Fibroblast of lung (primary cell): ENCODE data around the gene SLC38A2. TPM values are rescaled to one million over a fixed set of nuclear protein-coding genes. Genes with fewer than 3 reads are reported as not detected.

Source experiments
- DNase-seq, 2 donors: peaks; one replicate each; pipeline versions ENCODE4 v3.0.0 to v3.0.0-alpha.2; 2010; ENCODE audit warnings: low read depth in 2 of 2
- H2AFZ ChIP-seq: 2 replicates; pipeline ENCODE4 v1.5.1; 2012; ENCODE audit warnings: low read length, control low read depth, inconsistent platforms
- H3K27ac ChIP-seq: 2 replicates; pipeline ENCODE4 v1.5.1; 2011; ENCODE audit warnings: low read length, control low read depth; ENCODE audit not compliant: insufficient read depth
- H3K27me3 ChIP-seq: 2 replicates; pipeline ENCODE4 v1.5.1; 2011; ENCODE audit warnings: mild to moderate bottlenecking, low read length; ENCODE audit not compliant: control insufficient read depth, insufficient read depth
- H3K36me3 ChIP-seq: 2 replicates; pipeline ENCODE4 v1.5.1; 2011; ENCODE audit warnings: low read length; ENCODE audit not compliant: control insufficient read depth, insufficient read depth
- H3K4me1 ChIP-seq: 2 replicates; pipeline ENCODE4 v1.5.1; 2011; ENCODE audit warnings: low read length; ENCODE audit not compliant: control insufficient read depth, insufficient read depth; ENCODE audit errors: extremely low read depth
- H3K4me2 ChIP-seq: 2 replicates; pipeline ENCODE4 v1.5.1; 2011; ENCODE audit warnings: low read length, control low read depth; ENCODE audit not compliant: insufficient read depth; ENCODE audit errors: extremely low read depth
- H3K4me3 ChIP-seq, 4 experiments: fragments of 200-600 bp in 1 of 4; sonication (generic) in 1 of 4; replicated peaks in 1 of 4; 2 replicates each; pipeline ENCODE4 v1.5.1; 2011 to 2016; ENCODE audit warnings: low read length in 4 of 4, low read depth in 3 of 4, mild to moderate bottlenecking in 3 of 4, control low read depth in 2 of 4, inconsistent platforms in 1 of 4, mixed read lengths in 1 of 4; ENCODE audit not compliant: insufficient read depth in 1 of 4; ENCODE audit errors: control extremely low read depth in 1 of 4
- H3K79me2 ChIP-seq: 2 replicates; pipeline ENCODE4 v1.5.1; 2012; ENCODE audit warnings: mild to moderate bottlenecking, low read length, inconsistent platforms; ENCODE audit not compliant: control insufficient read depth, insufficient read depth
- H3K9ac ChIP-seq: 2 replicates; pipeline ENCODE4 v1.5.1; 2011; ENCODE audit warnings: mild to moderate bottlenecking, low read length, control low read depth; ENCODE audit not compliant: insufficient read depth
- H3K9me3 ChIP-seq: 2 replicates; pipeline ENCODE4 v1.5.1; 2012; ENCODE audit warnings: low read depth, low read length; ENCODE audit not compliant: control insufficient read depth, insufficient read depth
- H4K20me1 ChIP-seq: 2 replicates; pipeline ENCODE4 v1.5.1; 2011; ENCODE audit warnings: low read length; ENCODE audit not compliant: control insufficient read depth, insufficient read depth; ENCODE audit errors: extremely low read depth
- EZH2 ChIP-seq: IDR thresholded peaks from 2 replicates; pipeline ENCODE4 v1.5.1; 2012; ENCODE audit warnings: low read length, control low read depth, mild to moderate bottlenecking; ENCODE audit errors: missing control alignments
- polyA plus RNA-seq, 2 donors: library from polyadenylated mRNA; depleted of rRNA in 1 of 2; stranded (reverse) in 1 of 2; unstranded in 1 of 2; fragments of >200 nt; gene quantifications; 2 replicates each; pipeline ENCODE4 v1.2.1, GENCODE V29; 2011 to 2012; ENCODE audit warnings: missing spikeins in 1 of 2
- total RNA-seq: library from RNA; depleted of rRNA; stranded (reverse); fragments of >200 nt; gene quantifications from 2 replicates; pipeline ENCODE4 v1.2.1, GENCODE V29; 2014
- TF ChIP-seq, protein P1 (sequence below), 2 donors: IDR thresholded peaks in 1 of 2; conservative IDR thresholded peaks in 1 of 2; 1 replicate in 1 of 2; 2 replicates in 1 of 2; pipeline ENCODE4 v1.5.1; 2011 to 2012; ENCODE audit warnings: low read length in 2 of 2, control low read depth in 1 of 2, inconsistent platforms in 1 of 2, low read depth in 1 of 2, mild to moderate bottlenecking in 1 of 2

SLC38A2 gene
- total and polyA plus RNA-seq, 2 donors (not counting 1 experiment from before 2014, with no cell fraction given): 940 to 1,357 TPM

DNA sequence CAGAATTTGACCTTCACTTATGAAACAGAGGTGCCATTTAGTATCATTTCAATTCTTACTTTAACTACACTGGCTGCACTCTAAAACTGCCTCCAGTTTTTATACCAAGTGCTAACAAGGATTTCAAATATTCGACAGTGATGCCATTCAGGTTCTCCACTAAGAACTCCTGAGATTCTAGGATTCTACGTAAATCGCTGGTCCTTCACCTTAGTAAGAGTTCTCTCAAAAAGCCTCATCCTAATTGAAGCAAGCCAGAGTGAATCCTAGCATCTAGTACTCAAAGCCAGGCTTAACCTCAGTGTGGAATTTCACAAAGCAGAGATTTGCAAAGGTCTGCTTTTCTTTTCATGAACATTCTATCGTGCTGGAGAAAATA lies 3.5 kb downstream of the SLC38A2 start:
- no peaks in the 10 kb centered on the region for H3K9me3 ChIP-seq
- no peak for DNase-seq
- peak overlapping the region; percentile 92 for H3K9ac ChIP-seq
- H3K4me2 ChIP-seq: peak overlapping the region; percentile 99
- H3K4me3 ChIP-seq: peak overlapping the region; percentile 64 to 89 (median 82)
- H3K27me3 ChIP-seq: no peaks in the 10 kb centered on the region
- H3K4me1 ChIP-seq: peaks cover 11% of the 10 kb centered on the region
- H3K27ac ChIP-seq: peak overlapping the region; percentile 98
- H4K20me1 ChIP-seq: peaks cover 23% of the 10 kb centered on the region
- peaks cover 23% of the 10 kb centered on the region for H3K36me3 ChIP-seq
- no peak overlapping the region for H2AFZ ChIP-seq
- TF ChIP-seq, protein P1, sequence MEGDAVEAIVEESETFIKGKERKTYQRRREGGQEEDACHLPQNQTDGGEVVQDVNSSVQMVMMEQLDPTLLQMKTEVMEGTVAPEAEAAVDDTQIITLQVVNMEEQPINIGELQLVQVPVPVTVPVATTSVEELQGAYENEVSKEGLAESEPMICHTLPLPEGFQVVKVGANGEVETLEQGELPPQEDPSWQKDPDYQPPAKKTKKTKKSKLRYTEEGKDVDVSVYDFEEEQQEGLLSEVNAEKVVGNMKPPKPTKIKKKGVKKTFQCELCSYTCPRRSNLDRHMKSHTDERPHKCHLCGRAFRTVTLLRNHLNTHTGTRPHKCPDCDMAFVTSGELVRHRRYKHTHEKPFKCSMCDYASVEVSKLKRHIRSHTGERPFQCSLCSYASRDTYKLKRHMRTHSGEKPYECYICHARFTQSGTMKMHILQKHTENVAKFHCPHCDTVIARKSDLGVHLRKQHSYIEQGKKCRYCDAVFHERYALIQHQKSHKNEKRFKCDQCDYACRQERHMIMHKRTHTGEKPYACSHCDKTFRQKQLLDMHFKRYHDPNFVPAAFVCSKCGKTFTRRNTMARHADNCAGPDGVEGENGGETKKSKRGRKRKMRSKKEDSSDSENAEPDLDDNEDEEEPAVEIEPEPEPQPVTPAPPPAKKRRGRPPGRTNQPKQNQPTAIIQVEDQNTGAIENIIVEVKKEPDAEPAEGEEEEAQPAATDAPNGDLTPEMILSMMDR (conservative IDR thresholded peaks at IDR 0.05 in 1 of 2, IDR thresholded peaks at IDR 0.05 in 1 of 2; ENCODE audit: low read depth in 1 of 2, low read length in 2 of 2): no peak
- no peak for TF ChIP-seq EZH2
- peaks cover 96% of the 10 kb centered on the region for H3K79me2 ChIP-seq

DNA sequence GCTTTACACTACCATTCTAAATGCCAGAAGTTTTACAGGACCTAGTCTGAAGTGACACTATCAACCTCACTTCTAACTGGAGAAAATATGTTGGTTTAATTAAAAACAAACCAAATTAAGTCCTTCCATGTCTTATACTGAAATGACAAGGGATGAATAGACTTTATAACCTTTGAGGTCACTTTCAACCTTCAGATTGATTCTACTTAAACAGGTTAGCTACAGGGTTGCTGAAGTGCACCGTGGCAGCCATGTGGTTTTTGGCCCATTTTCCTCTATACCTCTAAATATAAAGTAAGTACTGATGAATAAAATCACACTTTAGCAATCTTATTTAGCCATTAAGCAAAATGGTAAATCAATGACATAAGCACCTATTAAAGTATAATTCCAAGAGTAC lies 3.9 kb downstream of the SLC38A2 start:
- H3K4me1 ChIP-seq: peaks cover 8% of the 10 kb centered on the region
- peak overlapping the region; percentile 98 for H3K27ac ChIP-seq
- peak overlapping the region; percentile 99 for H3K4me2 ChIP-seq
- H2AFZ ChIP-seq: no peak overlapping the region
- no peaks in the 10 kb centered on the region for H3K9me3 ChIP-seq
- TF ChIP-seq, protein P1 (conservative IDR thresholded peaks at IDR 0.05 in 1 of 2, IDR thresholded peaks at IDR 0.05 in 1 of 2; ENCODE audit: low read depth in 1 of 2, low read length in 2 of 2): no peak
- no peak for TF ChIP-seq EZH2
- H3K9ac ChIP-seq: peak overlapping the region; percentile 92
- H3K36me3 ChIP-seq: peaks cover 26% of the 10 kb centered on the region
- peak overlapping the region; percentile 64 to 89 (median 82) for H3K4me3 ChIP-seq
- H3K27me3 ChIP-seq: no peaks in the 10 kb centered on the region
- peaks cover 96% of the 10 kb centered on the region for H3K79me2 ChIP-seq
- H4K20me1 ChIP-seq: peaks cover 26% of the 10 kb centered on the region
- no peak for DNase-seq

DNA sequence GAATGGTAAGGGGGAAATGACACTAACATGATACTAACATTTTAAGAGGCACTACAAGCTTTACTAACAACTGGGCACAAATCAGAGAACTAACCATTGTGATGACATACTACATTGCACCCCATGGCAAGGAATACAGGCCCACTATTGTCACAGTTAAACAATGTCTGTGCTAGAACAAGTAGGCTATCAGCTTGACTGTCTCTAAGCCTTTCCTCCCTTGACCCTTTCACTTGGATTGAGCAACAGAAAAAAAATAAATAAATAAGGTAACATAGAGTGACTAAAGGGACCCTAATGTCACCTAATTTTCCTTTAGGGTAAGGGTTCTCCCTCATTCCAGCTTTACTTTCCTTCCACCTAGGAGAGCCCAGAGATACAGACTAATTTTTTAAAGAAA lies 4.4 kb downstream of the SLC38A2 start:
- no peak for TF ChIP-seq EZH2
- H3K79me2 ChIP-seq: peaks cover 96% of the 10 kb centered on the region
- H3K4me2 ChIP-seq: peak overlapping the region; percentile 99
- no peaks in the 10 kb centered on the region for H3K27me3 ChIP-seq
- H3K9me3 ChIP-seq: no peaks in the 10 kb centered on the region
- H3K4me1 ChIP-seq: peaks cover 8% of the 10 kb centered on the region
- peaks cover 26% of the 10 kb centered on the region for H3K36me3 ChIP-seq
- H2AFZ ChIP-seq: no peak overlapping the region
- peak overlapping the region; percentile 92 for H3K9ac ChIP-seq
- no peak for DNase-seq
- H4K20me1 ChIP-seq: peaks cover 31% of the 10 kb centered on the region
- H3K4me3 ChIP-seq: peak overlapping the region; percentile 64 to 89 (median 82)
- H3K27ac ChIP-seq: peak overlapping the region; percentile 98
